ENCODE data around the gene TP53TG5.
A peak's percentile ranks its signal among the peaks of the same experiment; 100 is the strongest.

Gene TP53TG5

DNA sequence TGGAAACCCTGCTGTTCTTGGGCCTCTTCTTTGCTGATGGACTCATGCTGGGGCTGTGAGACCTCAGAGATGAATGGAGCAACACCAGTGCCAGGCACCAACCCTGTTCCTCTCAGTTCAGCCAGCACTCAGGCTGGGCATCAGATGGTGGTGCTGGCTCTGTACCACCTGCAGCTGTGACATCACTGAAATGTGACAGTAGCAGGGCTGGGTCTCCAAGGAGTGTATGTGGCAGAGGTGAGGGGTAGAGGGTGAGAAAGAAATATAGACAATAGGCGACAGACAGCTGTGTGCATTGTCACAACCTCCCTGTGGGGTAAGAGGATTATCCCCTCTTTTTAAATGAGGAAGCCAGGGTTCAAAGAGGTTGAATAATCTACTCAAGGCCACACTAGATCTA is at the start of gene TP53TG5:
Gene TP53TG5 (minus strand): TSS at position 135 of the 400 bp plus-strand sequence. CDS start 89 bp downstream, at position 46.
- DNase-seq (ENCODE audit: low read depth in 2 of 2): no peak

DNA sequence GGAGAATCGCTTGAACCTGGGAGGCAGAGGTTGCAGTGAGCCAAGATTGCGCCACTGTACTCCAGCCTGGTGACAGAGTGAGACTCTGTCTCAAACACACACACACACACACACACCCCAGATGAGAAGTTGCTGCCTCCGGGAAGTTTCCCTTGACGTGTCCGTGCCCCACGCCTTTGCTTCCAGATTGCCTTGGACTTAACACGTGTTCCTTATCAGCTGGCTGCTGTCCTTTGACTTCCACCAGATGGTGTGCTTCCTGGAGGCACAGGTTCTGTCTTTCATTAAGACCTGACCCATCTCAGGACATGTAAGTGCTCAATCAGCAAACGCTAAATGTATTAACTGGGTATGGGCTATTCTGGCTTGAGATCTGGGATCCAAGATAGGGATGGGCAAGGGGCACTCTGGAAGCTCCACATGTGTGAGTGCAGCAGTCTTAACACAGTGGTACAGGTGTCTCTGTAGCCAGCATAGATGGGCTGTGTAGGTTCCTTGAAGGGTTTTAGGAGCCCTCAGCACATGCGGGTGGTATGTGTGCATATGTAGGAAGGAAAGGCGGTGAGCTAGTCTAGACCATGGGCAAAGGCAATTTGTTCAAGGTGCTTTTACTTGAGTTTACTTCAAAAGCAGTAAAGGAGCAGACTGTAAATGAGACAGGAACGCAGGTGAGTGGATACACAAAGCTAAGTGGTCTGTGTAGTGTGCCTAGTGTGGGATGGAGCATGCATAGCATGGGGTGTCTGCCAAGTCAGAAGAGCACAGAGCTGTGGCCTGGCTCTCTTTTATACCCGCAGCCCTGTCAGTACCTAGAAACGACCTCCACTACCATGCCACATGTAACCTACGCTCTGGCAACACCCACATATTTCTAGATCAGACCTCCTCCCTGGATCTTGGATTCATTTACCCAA is 49.4 kb upstream of the TP53TG5 start:
- DNase-seq (ENCODE audit: low read depth in 2 of 2): no peak

DNA sequence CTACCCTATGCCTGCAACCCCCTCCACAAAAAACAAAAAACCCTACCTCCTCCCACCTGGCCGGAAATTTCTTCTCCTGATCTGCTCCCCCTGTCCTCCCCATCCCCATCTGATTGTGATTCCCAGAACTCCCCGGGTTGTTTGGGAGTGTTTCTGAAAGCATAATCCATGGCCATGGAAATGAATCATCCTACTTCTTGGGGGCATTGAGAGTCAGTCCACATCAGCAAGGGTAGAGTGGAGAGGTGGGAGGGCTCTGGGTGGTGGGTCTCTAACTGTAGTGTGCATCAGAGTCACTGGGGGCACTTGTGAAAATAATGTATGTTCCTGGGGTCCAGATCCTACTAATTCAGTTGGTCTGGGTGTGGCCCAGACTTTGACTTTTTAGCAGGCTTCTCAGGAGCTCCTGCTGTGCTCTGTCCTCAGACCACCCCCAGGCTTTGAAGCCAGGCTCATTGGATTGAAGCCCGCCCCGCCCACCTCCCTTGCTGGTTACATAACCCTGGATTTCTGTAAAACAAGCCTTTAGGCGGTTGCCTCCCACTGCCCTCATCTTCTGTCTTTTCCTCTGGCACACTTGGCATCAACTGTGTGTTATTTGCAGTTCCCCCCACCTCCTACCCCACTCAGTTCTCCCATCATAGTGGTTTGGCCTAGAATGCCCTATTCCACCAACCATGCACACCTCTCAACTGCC is 48.3 kb upstream of the TP53TG5 start:
- no peak for DNase-seq (ENCODE audit: low read depth in 2 of 2)

DNA sequence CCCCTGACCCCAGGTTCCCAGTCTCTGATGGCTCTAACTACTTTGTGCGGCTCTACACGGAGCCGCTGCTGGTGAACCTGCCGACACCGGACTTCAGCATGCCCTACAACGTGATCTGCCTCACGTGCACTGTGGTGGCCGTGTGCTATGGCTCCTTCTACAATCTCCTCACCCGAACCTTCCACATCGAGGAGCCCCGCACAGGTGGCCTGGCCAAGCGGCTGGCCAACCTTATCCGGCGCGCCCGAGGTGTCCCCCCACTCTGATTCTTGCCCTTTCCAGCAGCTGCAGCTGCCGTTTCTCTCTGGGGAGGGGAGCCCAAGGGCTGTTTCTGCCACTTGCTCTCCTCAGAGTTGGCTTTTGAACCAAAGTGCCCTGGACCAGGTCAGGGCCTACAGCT is 47.4 kb upstream of the TP53TG5 start:
- DNase-seq (ENCODE audit: low read depth in 2 of 2): no peak

DNA sequence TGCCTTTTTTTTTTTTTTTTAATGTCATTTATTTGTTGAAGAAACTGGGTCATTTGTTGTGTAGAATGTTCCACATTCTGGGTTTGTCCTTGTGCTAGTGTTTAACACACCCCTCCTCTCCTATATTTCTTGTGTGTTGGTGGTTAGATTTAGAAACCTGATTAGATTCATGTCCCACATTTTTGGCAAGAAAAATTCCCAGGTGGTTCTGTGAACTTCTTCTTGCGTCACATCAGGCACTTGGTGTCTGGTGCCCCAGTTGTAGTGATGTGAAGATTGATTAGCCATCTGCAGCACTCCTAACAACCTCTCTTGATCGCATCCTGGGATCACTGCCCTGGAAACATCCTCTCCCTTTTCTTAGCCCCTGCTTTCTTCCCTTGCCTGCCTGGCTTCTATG is 45.6 kb upstream of the TP53TG5 start:
- DNase-seq (ENCODE audit: low read depth in 2 of 2): no peak

- DNase-seq (ENCODE audit: low read depth in 2 of 2): no peak
Observed at GRCh38 chr20:45420125-45420524, 42.0 kb upstream of the TP53TG5 start.

GRCh38 chr20:45419188-45420091 is 41.3 kb upstream of the TP53TG5 start:
- no peak for DNase-seq (ENCODE audit: low read depth in 2 of 2)

DNA sequence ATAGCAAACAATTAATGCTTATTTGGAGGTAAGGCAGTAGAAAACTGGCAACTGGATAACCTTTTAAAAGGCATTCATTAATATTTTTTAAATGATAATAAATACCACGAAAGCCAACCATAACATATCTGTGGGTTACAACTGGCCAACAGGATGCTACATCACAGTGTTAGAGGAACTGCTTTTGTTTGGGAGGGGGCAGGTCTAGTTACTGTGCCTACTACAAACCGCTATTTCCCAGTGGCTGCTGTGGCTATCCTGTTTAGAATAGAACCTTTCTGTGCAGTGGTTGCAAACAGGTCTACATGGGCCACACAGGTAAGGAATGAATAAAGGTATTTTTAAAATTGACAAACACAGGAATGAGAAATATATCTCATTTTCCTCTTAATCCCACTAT is 38.8 kb upstream of the TP53TG5 start:
- no peak for DNase-seq (ENCODE audit: low read depth in 2 of 2)

- DNase-seq (ENCODE audit: low read depth in 2 of 2): peak; percentile 77 to 81
Observed at GRCh38 chr20:45415822-45416637, 37.9 kb upstream of the TP53TG5 start, which contains the start of gene PIGT. PIGT (plus strand) TSS chr20:45416141; CDS start chr20:45416157, 16 bp downstream.

DNA sequence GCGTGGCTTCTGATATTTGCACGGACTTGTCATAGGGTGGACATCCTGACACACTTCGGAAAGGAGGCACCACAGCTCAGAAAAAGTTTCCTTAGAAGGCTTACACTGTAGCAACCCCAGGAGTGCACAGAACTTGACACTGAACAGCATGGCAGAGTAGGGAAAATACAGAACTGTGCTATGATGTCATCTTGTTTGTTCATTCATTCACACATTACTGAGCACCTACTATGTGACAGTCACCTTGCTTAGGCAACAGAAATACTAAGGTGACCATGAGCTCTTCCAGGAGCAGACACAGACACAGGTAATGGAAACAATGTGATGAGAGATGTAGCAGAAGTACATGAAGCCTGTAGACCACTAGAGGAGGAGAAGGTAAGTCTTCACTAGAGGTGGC is 35.4 kb upstream of the TP53TG5 start:
- DNase-seq (ENCODE audit: low read depth in 2 of 2): no peak

DNA sequence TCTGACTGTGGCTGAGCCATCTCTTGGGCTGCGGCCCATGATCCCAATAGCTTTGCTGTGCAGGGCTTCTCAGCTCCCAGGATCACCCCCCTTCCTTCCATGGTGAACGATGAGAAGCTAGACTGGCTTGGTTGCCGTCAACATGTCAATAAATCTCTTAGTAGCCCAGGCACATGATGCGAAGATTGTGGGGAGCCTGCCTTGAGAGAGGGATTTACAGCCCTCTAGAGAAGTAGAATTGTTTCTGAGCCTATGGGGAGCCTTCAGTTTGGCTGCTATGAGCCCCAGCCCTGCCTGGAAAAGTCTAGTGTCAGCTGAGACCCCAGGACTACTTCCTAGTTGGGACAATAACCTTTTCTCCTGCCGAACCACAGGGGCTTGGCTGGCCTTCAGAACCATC is 34.5 kb upstream of the TP53TG5 start:
- no peak for DNase-seq (ENCODE audit: low read depth in 2 of 2)

DNA sequence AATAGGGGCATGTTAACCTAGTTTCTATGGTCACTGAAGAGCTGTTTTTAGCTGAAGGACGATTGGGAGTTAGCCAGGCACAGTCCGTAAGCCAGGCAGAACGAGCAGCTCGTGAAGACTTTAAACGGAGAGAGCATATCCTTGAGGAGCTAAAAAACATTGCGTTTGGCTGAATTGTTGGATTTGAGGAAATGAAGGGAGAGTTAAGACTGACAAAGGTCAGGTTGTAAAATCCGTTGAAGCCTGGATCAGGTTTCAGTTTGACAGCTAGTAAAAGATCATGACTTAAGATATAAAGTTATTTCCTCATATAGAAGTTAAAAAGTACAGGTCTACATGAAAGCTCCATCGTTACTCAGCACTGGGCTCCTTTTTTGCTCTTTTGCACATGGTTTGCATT is 32.8 kb upstream of the TP53TG5 start:
- no peak for DNase-seq (ENCODE audit: low read depth in 2 of 2)

DNA sequence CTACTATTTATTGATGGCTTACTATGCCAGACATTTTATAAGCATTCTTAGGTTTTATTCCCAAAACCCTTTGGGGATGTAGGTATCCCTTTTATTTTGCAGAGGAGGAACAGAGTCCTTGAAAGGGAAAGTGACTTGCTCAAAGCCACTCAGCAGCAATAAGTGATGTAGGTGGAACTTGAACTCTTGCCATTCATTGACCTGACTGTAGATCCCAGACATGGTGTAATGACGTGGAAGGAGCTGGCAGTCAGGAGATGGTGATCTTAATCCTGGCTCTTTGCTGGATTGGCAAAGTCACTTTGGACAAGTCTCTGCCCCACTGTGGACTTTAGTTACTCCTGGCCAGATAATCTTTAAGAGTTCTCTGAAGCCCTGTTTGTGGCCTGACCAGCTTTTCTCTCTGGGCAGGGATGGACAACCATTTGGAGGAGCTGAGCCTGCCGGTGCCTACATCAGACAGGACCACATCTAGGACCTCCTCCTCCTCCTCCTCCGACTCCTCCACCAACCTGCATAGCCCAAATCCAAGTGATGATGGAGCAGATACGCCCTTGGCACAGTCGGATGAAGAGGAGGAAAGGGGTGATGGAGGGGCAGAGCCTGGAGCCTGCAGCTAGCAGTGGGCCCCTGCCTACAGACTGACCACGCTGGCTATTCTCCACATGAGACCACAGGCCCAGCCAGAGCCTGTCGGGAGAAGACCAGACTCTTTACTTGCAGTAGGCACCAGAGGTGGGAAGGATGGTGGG is 31.6 kb upstream of the TP53TG5 start:
- DNase-seq (ENCODE audit: low read depth in 2 of 2): no peak

- DNase-seq (ENCODE audit: low read depth in 2 of 2): no peak
Observed at GRCh38 chr20:45408646-45409213, 30.6 kb upstream of the TP53TG5 start.

DNA sequence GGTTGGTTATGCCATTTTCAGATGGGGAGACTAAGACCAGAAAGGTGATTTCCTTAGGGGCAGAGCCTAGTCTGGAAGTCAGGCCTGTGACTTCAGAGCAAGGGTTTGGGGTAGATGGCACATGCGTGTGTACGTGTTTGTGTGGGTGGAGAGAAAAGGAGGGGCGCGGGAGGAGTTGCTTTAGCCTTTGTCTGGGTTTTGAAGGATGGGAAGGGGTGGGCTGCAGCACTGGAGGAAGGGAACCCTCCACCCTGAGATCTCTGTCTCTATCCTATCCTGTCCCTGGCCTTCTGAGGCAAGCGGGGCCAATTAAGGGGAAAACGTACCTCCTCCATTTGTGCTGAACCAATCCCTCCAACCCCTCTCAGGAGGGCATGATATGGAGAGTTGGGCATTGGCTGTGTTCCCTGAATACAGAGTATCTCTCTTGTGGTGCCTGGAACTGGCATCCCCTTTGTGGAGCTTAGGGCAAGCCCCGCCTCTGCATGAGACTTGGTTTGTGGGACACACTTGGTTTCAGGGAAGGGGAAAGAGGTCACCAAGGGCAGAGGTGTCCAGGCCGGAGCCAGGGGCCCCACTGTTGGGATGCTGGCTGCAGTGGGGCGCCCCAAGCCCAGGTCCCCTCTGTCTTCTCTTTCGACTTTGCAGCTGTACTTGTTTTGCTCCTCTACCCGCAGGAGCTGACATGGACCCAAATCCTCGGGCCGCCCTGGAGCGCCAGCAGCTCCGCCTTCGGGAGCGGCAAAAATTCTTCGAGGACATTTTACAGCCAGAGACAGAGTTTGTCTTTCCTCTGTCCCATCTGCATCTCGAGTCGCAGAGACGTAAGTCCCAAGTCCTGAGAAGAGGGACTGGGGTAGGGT is 29.9 kb upstream of the TP53TG5 start, which contains the start of gene DBNDD2:
Gene DBNDD2 (plus strand): TSS at position 507 of the 863 bp plus-strand sequence. CDS start 179 bp downstream, at position 686.
- DNase-seq (ENCODE audit: low read depth in 2 of 2): no peak

DNA sequence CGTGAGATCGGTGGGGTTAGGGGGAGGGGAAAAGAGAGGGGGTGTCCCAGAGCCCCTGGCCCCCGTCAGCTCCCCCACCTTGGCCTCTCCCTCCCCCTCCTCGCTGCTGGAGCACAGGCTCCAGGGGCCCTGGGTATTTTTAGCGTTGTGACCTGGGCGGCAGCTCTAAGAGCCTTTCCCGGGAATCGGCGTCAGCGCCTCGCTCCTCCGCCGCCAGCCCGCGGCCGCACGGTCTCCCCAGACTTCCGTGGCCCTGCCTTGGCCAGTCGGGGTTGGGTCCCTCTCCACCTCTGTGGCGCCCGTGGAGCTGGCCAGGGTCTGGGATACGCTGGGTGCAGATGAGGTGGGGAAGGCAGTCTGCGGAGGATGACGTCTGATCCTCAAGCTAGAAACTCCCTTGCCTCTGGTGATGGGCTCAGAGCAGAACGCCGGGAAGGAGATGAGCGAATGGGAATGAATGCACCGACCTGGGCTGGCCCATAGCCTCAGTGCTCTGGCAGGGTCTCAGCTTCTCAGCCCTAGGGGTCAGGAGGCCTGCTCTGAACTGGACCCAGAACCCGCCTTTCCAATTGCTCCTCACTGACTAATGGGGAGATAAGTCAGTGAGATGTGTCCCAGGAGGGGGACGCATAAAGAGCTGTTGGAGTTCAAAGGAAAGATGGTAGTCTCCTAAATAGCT is 29.1 kb upstream of the TP53TG5 start:
- DNase-seq (ENCODE audit: low read depth in 2 of 2): peak in 1 of 2 donors; percentile 7

DNA sequence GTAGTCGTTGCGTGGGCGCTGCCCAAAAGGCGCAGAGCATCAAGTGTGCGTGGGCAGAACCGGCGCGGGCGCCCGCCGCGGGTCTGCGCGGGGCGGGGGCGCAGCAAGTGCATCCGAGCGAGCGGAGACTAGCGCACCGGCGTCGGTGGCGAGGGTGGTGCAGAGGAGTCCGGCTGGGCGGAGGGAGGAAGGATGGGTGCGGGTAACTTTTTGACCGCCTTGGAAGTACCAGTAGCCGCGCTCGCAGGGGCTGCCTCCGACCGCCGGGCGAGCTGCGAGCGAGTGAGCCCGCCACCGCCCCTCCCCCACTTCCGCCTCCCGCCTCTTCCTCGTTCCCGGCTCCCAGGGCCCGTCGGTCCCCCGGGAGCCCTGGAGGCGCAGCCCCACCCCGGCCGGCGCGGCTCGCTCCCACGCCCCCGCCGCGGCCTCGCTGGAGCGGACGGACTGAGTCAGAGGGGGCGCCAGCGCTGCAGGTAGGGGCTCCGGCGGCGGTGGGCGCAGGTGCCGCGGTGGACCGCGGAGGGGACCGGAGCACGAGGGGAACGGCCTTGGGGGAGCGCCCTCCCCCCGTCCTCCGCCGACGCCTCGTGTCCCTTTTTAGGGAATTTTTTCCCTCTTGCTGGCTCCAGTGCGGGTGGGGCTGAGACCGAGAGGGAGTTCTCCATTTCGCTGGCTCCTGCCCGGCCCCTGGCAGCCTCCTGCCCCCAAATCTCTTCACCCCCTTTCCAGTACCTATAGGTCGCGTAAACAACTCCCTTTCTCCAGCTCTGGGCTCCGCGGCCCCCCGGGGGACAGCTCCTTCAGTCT is 28.3 kb upstream of the TP53TG5 start:
- peak; percentile 44 to 60 for DNase-seq (ENCODE audit: low read depth in 2 of 2)
